IPS-NIHi7 (cell line): ENCODE results near the gene PANK4.
"Not testable (repeated sequence)": the region's sequence is repeated elsewhere in the genome, so short reads cannot be mapped to it uniquely, and the experiment has no call there.

Source experiments
- DNase-seq: peaks from one replicate; pipeline ENCODE4 v3.0.0; 2012; ENCODE audit warnings: mixed read lengths; ENCODE audit errors: extremely low spot score

PANK4 gene

DNA sequence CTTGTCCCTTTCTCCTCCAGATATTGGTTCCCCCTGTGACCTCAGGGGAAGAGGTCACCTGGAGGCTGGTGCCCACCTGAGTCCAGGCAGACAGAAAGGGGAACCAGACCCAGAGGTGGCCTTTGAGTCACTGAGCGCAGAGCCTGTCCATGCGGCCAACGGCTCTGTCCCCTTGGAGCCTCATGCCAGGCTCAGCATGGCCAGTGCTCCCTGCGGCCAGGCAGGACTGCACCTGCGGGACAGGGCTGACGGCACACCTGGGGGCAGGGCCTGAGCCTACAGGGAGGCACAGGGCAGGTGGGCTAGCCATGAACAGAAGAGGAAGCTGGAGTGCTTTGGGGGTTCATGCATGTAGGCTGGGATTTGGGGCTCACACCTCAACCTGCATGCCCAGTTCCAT, 32.5 kb upstream of the PANK4 start:
- no peak for DNase-seq

DNA sequence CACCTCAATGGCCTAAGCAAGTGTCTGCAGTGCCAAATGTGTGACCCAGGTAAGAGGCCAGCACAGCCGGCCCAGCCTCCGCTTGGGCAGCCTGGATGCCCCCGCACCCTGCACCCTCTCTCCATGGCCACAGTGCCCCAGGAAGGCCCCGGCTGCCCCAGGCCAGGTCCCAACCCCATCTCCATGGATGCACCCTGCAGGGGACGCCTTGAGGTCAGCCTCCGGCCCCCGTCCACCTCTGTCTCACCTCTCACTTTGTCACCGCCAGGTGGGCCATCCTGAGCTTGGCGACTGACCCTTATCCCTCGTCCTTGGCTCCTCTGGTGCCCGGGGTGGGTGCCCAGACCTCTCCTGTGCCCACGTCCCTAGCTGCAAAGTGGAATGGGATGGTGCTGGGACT, 32.0 kb upstream of the PANK4 start:
- DNase-seq: no peak

DNA sequence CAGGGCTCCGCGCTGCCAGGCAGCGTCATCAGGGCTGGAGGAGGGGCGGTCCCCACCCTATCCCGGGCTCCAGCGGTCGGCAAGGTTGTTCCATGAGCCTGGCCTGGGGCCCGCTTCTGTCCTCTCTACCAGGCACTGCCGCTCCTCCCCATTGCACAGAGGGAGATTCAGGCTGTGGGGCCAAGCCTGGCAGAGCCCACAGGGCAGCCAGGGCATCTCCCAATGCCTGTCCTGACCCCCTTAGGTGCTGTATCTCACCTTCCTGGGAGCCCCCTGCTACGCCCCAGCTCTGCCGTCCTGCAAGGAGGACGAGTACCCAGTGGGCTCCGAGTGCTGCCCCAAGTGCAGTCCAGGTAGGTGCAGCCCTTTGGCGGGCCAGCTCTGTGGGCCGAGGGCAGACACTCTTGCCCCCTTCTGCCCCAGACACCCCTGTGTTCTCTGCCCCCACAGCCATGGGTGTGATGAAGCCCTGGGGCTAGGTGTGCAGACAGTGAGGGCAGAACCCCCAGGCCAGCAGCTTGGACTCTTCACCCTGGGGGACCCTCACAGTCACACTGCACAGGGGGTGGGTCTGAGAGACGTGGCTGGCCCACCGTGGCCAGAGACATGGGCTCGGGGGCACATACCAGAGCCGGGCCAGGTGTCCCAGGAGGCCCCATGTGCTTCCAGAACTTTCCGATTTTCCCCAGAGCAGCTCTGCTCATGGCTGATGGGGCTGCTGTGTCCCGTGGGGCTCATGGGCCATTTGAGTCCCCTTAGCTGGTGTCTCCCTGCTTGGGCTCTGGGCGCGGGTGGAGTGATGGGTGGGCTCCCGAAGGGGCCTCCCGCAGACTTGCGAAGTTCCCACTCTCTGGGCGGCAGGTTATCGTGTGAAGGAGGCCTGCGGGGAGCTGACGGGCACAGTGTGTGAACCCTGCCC, 31.3 kb upstream of the PANK4 start:
- DNase-seq: no peak

DNA sequence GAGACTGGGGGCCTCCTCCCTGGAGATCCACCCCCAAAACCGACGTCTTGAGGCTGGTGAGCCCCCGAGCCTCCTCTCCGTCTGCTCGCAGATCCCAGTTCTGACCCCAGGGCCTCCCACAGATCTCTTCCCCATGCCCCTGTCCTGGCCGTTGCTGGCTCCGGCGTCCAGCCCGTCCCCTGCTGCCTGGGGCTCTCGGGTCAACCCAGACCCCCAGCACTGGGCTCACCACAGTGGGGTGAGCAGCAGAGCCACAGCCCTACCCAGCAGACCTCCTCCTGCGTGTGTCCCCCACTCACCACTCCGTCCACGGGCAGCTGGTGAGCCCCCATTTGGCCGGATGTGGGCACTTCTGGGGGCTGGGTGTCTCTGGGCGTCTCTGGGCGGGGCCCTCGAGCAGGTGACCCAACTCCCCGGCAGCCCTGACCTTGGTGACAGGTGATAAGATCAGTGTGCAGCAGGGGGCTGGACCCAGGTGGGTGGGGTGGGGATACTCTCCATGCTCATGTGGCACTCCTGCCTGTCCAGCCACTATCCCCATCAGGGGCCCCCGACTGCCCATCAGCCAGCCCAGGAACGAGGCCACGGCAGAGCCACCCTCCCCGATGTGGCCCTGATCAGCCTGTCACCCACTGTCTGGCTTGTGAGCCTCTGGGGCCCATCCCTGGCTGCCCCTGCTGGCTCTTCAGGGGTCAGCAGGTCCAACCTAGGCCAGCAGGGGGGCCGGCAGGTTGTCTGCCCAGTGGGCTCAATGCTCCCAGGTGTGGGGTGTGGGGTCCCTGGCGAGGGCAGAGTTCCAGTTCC, 30.5 kb upstream of the PANK4 start:
- DNase-seq: no peak

DNA sequence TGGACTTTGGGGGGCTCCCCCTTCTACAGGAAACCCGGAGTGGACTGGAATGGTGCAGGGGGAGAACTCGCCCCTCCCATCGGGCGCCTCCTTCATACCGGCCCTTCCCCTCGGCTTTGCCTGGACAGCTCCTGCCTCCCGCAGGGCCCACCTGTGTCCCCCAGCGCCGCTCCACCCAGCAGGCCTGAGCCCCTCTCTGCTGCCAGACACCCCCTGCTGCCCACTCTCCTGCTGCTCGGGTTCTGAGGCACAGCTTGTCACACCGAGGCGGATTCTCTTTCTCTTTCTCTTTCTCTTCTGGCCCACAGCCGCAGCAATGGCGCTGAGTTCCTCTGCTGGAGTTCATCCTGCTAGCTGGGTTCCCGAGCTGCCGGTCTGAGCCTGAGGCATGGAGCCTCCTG, 29.9 kb upstream of the PANK4 start, which contains the start of gene TNFRSF14:
TSS of gene TNFRSF14 (plus strand) at position 95 of the 401 bp plus-strand sequence. CDS start at position 389, 294 bp downstream.
- no peak for DNase-seq

DNA sequence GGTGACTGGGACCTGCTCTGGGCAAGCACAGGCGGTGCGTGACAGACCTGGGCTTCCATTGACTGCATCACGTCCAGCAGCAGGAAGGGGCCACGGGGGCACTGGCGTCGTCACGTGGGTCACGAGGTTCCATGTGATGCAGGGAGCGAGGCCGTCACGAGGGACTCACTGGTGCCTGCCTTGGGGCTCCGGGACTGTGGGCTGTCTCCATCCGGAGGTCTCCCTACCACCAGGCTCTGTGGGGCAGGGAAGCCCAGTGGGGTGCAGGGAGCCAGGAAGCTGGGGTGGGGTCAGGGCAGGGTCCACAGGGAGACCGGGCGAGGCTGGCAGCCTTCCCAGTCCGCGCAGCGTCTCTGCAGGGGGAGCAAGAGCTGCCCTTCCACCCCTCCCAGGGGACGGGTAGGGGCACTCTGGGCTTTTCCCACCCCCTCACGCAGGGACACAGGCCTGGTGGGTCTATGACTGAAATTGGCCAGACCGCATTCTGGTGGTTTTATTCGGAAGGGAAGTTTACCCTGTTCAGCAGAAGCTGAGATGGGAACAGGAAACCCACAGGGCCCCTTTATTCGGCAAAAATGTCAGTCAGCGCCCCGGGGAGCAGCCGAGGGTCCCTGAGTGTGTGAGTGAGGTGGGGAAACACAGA, 29.4 kb upstream of the PANK4 start:
- DNase-seq: no peak

DNA sequence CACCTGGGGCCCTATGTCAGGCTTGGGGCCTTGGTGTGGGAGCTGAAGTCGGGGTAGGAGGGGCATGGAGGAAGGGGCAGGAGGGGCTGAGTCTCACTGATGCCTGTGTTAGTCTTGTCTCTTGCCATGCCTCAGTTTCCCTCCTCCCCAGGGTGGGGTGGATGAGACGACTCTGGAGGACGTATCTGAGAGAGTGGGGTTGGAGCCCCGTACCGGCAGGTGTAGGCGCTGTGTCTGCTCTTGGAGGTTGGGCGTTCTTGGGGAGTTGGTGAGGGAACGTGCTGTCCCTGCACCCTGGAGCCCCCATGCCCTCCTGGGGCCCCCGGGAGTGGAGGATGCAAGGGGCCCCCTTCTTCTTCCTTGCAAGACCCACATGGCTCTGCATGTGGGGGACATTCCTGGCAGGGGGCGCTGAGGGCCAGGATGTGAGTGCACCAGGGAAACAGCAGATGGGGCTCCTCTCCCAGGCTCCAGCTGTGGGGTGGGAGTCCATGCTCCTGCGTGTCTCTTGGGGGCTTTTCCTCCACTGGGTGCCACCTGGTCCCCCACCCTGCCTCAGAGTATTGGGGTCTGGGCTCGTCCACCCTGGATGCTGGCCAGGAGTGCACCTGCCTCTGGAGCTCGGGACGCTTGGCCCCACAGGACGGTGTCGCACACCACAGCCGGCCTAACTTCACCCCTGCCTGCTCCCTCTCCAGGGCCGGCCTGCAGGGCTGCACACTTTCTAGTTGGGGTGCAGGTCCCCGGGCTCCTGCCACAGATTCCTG, 28.4 kb upstream of the PANK4 start:
- DNase-seq: peak; percentile 49

DNA sequence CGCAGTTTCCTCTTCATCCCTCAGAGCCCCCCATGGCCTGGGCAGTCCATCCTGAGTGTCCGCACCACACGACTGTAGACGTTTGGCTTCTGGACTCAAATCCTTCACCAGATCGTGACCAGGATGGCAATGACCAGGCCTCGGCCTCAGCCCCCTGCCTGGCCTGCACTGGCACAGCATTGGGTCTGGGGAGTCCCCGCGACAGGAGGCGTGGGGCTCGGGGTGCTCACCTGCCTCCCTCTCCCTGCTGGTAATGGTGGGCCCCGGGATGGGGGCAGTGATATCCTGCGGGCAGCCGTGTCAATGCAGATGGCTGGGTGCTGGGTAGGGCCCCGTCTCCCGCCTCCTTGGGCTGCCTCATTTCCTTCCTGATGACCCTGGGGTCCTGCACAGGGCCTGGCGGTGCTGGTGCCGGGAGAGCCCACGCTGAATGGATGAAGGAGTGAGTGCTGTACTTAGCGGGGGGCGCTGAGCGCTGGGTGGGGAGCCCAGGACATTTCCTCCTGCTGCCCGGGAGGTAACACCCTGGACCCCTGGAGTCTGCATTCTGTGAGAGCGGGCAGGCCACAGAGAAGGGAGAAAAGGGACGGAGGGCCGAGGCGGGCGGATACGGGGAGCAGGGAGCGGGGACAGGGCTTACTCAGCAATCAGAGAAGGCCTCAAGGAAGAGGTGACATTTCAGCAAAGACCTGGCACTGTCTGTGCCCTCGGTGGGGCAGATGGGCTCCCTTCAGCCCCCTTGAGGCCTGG, 27.6 kb upstream of the PANK4 start:
- DNase-seq: no peak

DNA sequence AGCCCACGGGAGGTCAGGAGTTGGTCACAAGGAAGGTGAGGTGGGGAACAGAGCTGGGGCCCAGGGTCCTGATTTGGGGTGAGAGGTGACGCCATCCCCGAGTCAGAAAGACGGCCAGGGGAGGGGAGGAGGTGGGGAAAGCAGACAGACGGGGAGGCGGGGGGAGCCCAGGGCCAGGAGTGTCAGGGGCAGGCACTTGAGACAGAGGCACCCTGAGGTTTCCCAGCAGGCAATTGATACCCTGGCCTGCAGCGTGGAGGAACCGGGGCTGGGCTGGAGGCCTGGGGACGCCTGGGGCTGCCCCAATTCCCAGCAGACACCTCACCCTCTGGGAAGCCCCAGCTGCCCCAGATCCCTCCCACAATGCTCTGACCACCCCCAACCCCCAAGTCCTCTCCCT, 26.7 kb upstream of the PANK4 start:
- not testable (repeated sequence) for DNase-seq

DNA sequence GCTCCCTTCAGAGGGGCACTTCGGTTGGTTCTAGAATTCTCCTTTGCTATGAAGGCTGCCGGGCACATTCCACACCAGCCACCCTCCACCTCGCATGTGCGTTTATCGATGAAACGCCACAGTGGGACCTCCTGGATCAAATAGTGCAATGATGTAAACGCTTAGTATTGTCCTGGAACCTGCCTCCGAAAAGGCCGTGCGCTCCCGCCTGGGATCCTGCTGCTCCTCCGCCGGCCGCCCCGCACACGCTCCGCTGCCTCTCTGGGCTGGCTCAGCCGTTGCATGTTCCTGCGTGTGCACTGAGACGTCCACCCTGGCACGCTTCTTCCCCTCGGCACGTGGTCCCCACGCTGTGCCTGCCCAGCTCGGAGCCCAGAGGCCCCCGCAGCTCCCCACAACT, 25.8 kb upstream of the PANK4 start:
- no peak for DNase-seq

DNA sequence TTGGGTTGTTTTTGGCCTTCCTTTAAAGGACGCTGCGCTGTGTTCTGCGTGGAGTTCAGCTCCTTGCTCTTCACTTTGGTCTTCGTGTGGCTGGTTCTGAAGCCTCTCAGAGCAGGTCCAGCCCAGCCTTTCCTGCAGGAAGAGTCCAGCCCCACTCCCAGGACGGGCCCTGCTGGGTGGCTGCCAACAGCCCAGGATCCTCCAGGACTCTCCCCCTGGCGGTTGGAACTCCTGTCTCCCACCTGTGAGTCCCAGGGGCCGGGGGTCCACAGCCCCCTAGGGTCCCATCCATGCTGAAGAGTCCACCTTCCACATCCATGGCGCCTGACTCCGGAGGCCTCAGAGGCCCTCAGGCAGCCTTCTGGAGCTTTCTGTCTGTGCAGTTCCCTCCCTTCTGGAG, 25.1 kb upstream of the PANK4 start:
- not testable (repeated sequence) for DNase-seq

DNA sequence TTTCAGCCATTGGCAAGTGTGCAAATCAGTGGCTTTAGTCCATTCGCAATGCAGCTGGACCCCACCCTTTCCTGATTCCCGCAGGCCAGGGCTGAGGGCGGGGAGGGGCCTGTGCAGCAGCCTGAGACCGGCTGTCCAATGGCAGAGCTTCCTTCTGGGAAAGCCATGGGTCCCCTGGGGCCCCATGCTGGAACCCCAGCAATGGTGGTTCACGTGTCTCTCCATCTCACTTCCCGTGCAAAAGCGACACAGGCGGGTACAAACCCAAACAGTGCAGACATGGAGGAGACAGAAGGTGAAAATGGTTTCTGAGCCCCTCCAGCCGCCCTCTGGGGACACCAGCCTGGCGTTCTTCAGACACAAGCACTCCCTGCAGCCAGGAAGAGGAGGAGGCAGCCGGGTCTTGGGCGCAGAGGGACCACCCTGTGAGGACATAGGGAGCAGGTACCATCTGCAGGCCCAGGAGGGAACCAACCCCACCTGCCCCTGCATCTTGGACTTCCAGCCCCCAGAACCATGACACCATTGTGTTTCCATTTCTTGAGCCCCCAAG, 24.0 kb upstream of the PANK4 start:
- not testable (repeated sequence) for DNase-seq

DNA sequence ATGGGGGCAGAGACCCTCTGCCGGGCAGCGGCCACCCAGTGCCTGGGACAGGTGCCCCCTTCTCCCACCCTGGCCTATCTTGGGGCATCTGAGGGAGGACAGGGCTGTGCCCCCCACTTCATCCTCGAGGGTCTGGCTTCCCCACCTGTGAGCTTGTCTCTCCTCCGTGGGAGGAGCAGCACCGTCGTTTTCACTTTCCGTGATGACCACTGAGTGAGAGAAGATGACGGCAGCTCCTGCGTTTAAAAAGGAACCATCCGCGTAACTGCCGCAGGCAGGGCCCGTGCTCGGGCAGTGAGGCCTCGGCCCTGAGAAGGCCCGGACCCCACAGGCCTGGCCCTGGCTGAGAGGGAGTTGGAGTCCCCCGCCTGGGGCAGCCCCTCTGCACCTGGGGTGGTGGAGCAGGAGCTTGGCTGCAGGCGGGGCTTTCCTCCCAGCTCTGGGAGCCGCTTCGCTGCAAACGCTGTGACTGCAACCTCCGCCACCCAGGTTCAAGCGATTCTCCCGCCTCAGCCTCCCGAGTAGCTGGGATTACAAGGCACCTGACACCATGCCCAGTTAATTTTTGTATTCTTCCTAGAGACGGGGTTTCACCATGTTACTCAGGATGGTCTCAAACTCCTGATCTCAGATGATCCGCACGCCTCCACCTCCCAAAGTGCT, 23.1 kb upstream of the PANK4 start:
- DNase-seq: not testable (repeated sequence)

DNA sequence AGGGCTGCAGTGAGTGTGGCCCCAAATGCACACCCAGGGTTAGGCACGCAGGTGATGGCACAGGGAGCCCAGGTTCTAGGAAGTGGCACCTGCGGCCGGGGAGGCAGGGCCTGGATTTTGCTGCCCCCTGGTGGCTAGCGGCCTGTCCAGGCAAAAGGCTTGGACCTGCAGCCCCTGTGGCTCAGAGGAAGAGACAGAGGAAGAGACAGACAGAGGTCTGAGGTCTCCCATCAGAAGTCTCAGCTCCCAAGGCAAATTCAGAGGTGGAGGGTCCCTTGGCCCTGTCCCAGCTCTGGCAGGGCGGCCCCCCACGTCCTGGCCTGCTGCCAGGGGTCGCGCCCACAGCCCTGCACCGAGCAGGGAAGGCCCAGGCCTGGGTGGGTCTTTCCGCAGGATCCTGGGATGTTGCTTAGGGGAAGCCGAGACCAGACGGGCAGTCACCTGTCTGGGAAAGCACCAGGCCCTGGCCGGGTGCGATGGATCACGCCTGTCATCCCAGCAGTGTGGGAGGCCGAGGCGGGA, 21.7 kb upstream of the PANK4 start:
- DNase-seq: peak; percentile 87

DNA sequence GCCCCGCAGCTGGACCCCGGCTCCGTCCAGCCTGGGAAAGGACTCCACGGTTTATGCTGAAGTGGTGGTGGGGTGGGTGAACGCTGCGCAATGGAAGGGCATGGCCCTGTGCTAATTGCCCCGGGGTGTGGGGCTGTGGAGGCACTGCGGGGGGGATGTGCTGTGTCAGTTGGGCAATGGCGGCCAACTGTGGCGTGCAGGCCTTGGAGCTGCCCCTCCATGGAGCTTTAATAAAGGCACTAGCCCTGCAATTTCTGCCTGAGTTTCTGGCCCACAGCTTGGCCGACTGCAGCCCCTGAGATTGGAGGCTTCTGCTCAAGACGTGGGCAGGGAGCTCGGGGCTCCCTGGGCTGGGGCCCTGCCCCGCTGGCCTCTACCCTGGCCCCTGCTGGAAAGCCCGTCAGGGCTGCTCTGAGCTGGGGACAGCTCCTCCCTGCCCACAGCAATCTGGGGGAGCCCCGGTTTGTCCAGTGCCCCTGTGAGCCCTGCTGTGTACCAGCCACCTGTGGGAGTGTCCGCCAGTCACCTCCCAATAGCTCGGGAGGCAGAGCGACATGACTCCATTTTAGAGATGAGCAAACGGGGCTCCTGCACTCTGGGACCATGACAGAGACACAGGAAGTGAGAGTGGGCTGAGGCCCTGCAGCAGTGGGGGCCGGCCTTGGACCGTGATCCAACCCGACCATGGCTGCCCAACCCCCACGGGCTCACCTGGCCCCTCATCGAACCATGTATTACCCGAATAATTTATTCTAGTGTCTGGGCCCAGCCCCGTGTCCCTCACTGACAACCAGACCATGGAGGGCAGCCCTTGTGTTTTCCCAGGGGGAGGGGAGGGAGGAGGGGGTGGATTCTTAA, 21.0 kb upstream of the PANK4 start:
- DNase-seq: no peak

DNA sequence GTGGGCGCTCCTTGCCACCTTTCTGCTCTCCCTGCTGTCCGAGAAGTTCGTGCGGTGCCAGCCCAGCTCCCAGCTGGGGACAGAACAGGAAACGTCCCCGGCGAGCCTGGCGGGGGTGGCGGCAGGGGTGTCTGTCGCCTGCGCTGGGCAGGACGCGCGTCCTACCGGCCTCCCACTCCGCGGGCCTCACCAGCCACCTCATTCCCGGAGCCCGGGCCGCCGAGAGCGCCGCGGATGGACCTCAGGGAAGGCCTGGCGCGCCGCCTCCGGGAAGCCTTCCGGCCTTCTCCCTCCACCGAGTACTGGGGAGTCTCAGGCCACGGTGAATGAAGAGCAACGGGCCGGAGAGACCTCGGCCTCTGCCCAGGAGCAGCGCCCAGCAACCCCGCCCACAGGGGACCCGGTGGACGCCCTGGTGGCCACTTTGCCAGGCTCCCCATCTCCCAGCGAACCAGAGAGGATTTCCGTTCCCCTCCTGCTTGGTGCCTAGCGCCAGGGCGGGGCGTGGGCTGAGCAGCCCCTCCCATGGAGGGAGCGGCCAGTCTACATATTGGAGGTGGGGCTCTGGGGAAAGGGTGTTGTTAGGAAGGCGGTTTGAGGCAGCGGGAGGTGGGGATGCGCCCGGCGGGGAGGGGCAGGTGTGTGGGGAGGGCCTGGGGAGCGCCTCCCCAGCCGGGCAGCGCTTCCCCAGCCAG, 20.3 kb upstream of the PANK4 start:
- DNase-seq: peak; percentile 88

DNA sequence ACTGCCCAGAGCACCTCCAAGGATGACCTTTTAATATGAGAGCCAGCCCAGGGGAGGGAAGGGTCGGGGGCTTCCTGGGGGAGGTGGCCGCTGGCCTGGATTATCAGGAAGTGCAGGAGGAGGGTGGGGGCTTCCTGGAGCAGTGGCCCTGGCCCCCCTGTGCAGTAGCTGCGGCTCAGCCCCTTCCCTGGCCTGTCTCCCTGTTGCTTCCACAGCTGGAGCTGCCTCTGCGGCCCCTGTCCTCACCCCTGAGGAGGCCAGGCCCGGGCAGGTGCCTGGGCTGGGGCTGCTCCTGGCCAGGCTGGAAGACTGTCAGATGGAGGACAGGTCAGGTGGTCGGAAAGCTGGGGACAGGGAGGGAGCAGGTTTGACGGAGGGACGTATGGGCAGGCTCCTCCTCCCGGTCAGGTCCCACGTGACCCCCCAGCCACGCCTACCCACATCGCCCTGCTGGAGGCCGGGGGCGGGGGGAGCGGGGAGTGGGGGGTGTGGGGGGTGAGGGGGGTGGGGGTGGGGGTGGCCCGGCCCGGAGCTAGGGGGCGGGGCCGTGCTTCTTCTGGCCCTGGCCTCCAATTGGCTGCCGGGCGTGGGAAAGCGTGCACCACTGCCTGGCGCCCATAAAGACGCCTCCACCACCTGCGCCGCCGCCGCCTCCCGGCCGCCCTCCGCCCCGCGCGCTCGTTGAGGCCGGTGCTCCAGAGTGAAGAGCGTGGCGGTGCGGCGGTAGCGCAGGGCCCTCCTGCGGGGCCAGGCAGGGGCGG, 19.5 kb upstream of the PANK4 start:
- peak; percentile 96 for DNase-seq
